OCI-LY1 (cell line): ENCODE data around the gene NFATC2IP.
"Not testable (repeated sequence)": the region's sequence is repeated elsewhere in the genome, so short reads cannot be mapped to it uniquely, and the experiment has no call there.

ENCODE experiments used
- H2AFZ ChIP-seq: fragments of 200-600 bp; sonication (generic), shearing (Covaris generic); 2 replicates; pipeline ENCODE4 v1.6.0; 2014; ENCODE audit warnings: antibody characterized with exemption, mild to moderate bottlenecking, low read length
- H3F3A ChIP-seq: fragments of 200-600 bp; sonication (generic), shearing (Covaris generic); 2 replicates; pipeline ENCODE4 v1.6.0; 2014; ENCODE audit warnings: mild to moderate bottlenecking, antibody characterized with exemption, low read length, moderate library complexity; ENCODE audit not compliant: insufficient read depth
- H3K27ac ChIP-seq: fragments of 200-600 bp; sonication (generic); 2 replicates; pipeline ENCODE4 v1.5.1; 2014; ENCODE audit warnings: low read length, mixed run types, mild to moderate bottlenecking, low read depth; ENCODE audit not compliant: poor library complexity, severe bottlenecking
- H3K27me3 ChIP-seq: fragments of 200-600 bp; sonication (generic); 2 replicates; pipeline ENCODE4 v1.6.0; 2014; ENCODE audit warnings: antibody characterized with exemption, mild to moderate bottlenecking, low read length, moderate library complexity; ENCODE audit not compliant: insufficient read depth
- H3K36me3 ChIP-seq: fragments of 200-600 bp; sonication (generic); 2 replicates; pipeline ENCODE4 v1.6.1; 2014; ENCODE audit warnings: mild to moderate bottlenecking, antibody characterized with exemption, low read length, moderate library complexity, mixed read lengths; ENCODE audit not compliant: insufficient read depth
- H3K4me1 ChIP-seq: fragments of 200-600 bp; sonication (generic); 2 replicates; pipeline ENCODE4 v1.5.1; 2014; ENCODE audit warnings: mild to moderate bottlenecking, low read length, moderate library complexity; ENCODE audit not compliant: insufficient read depth, severe bottlenecking
- H3K4me2 ChIP-seq: fragments of 200-600 bp; sonication (generic), shearing (Covaris generic); 2 replicates; pipeline ENCODE4 v1.6.1; 2014; ENCODE audit warnings: low read length
- H3K4me3 ChIP-seq: fragments of 200-600 bp; sonication (generic); 2 replicates; pipeline ENCODE4 v1.5.1; 2014; ENCODE audit warnings: low read length, low read depth, mild to moderate bottlenecking, mixed read lengths; ENCODE audit not compliant: poor library complexity, severe bottlenecking
- H3K79me2 ChIP-seq: fragments of 200-600 bp; shearing (Covaris generic); 2 replicates; pipeline ENCODE4 v1.6.1; 2016; ENCODE audit warnings: mixed run types, low read length, mixed read lengths; ENCODE audit not compliant: insufficient read depth
- H3K9ac ChIP-seq: fragments of 200-600 bp; sonication (generic), shearing (Covaris generic); 2 replicates; pipeline ENCODE4 v1.6.1; 2014; ENCODE audit warnings: mild to moderate bottlenecking, low read length, mixed read lengths
- H3K9me2 ChIP-seq: fragments of 200-600 bp; sonication (generic), shearing (Covaris generic); 2 replicates; pipeline ENCODE4 v1.6.1; 2014; ENCODE audit warnings: low read depth, mild to moderate bottlenecking, low read length, mixed read lengths
- H3K9me3 ChIP-seq: fragments of 200-600 bp; shearing (Covaris generic); 2 replicates; pipeline ENCODE4 v1.6.1; 2014; ENCODE audit warnings: low read length, mixed read lengths
- H4K20me1 ChIP-seq: fragments of 200-600 bp; sonication (generic), shearing (Covaris generic); 2 replicates; pipeline ENCODE4 v1.6.0; 2016; ENCODE audit warnings: mild to moderate bottlenecking, low read length; ENCODE audit not compliant: insufficient read depth
- CTCF ChIP-seq: fragments of 200-600 bp; sonication (generic), shearing (Covaris generic); IDR thresholded peaks from 2 replicates; pipeline ENCODE4 v1.5.1; 2017; ENCODE audit warnings: mild to moderate bottlenecking, antibody characterized with exemption, low read length, moderate library complexity, mixed read lengths
- EZH2 ChIP-seq: fragments of 200-600 bp; sonication (generic), shearing (Covaris generic); IDR thresholded peaks from 2 replicates; pipeline ENCODE4 v1.8.0; 2017; ENCODE audit warnings: borderline replicate concordance, mixed run types, mild to moderate bottlenecking, antibody characterized with exemption, low read length, moderate library complexity, mixed read lengths

NFATC2IP gene

GRCh38 chr16:28925386-28926228 is 25.1 kb upstream of the NFATC2IP start:
- H3K4me2 ChIP-seq = peak overlapping the region; percentile 86
- no peaks in the 10 kb centered on the region for H3K9me2 ChIP-seq
- H3K9ac ChIP-seq = peak overlapping the region; percentile 94
- no peaks in the 10 kb centered on the region for H3K27me3 ChIP-seq
- H3K27ac ChIP-seq = peak overlapping the region; percentile 96
- H3K79me2 ChIP-seq = no peaks in the 10 kb centered on the region
- H3K4me3 ChIP-seq = peak overlapping the region; percentile 76
- peaks cover 3% of the 10 kb centered on the region; the same call in 1 of the 2 replicates for H3F3A ChIP-seq
- H3K4me1 ChIP-seq = peaks cover 27% of the 10 kb centered on the region
- no peaks in the 10 kb centered on the region for H3K9me3 ChIP-seq
- H3K36me3 ChIP-seq = peaks cover 13% of the 10 kb centered on the region
- TF ChIP-seq CTCF (no peak), EZH2 (no peak)
- H2AFZ ChIP-seq = no peak overlapping the region
- no peaks in the 10 kb centered on the region for H4K20me1 ChIP-seq

GRCh38 chr16:28926284-28926683 is 24.5 kb upstream of the NFATC2IP start:
- not testable (repeated sequence) for H3K79me2 ChIP-seq, H3K9ac ChIP-seq, H4K20me1 ChIP-seq, H3K9me2 ChIP-seq, H2AFZ ChIP-seq, H3F3A ChIP-seq, H3K27me3 ChIP-seq, H3K36me3 ChIP-seq, H3K9me3 ChIP-seq
- Histone ChIP-seq H3K27ac (peak overlapping the region; percentile 96), H3K4me2 (peak overlapping the region; percentile 86; the same call in 1 of the 2 replicates), H3K4me1 (peaks cover 34% of the 10 kb centered on the region), H3K4me3 (peak overlapping the region; percentile 76)

GRCh38 chr16:28927815-28928214 is 22.9 kb upstream of the NFATC2IP start:
- Histone ChIP-seq H3K4me2 (no peak overlapping the region), H3K9me3 (no peaks in the 10 kb centered on the region), H3K9ac (no peak overlapping the region), H3K27me3 (no peaks in the 10 kb centered on the region), H3K36me3 (peaks cover 5% of the 10 kb centered on the region), H3K79me2 (peaks cover 5% of the 10 kb centered on the region; the same call in 1 of the 2 replicates), H3K27ac (peak overlapping the region; percentile 17), H3K4me1 (peaks cover 49% of the 10 kb centered on the region), H4K20me1 (no peaks in the 10 kb centered on the region), H3K4me3 (no peak overlapping the region), H3K9me2 (no peaks in the 10 kb centered on the region), H2AFZ (no peak overlapping the region), H3F3A (peaks cover 8% of the 10 kb centered on the region)
- TF ChIP-seq EZH2 = no peak
- TF ChIP-seq CTCF = no peak
